GM10266 (cell line): ENCODE measurements around the gene EIF4G1.

Source experiments
- DNase-seq: peaks from one replicate; pipeline ENCODE4 v3.0.0; 2012; ENCODE audit errors: extremely low spot score
- TF ChIP-seq, protein P1 (sequence below): IDR thresholded peaks from 2 replicates; pipeline ENCODE4 v1.5.1; 2012; ENCODE audit warnings: mild to moderate bottlenecking, low read depth; ENCODE audit not compliant: control insufficient read depth, insufficient read depth; ENCODE audit errors: missing control alignments

EIF4G1 gene

DNA sequence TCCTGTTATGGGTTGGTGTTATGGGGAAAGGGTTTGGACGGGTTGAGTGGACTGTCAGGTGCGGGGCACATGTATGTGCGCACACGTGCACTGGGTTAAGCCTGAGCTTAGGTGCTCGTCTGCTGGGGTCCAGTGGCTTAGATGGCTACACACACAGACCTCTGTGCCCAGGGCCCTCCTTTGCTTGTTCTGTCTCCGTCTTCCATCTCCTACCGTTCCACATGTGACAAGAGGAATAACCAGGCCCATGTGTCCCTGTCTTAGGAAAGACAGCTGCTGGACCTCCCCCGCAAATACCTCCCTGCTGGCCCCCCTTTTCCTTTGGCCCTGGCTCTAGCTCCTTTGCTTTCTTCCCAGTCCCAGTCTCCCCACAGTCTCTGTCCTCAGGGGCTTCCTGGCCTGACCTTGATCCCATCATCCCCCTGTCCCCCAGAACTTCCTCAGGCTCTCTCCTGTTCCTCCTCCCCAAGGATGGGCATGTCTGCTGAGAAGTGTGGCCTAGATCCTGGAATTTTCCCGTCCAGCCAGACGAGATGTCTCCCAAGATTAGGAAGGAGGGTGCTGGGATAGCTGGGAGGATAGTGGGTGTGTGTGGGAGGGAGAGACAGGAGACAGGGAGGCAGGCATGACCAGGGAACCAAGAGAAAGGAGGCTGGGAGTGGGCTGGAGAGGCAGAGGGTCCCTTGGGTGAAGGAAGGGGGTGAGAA, 64.4 kb downstream of the EIF4G1 start:
- DNase-seq: no peak
- TF ChIP-seq, protein P1, sequence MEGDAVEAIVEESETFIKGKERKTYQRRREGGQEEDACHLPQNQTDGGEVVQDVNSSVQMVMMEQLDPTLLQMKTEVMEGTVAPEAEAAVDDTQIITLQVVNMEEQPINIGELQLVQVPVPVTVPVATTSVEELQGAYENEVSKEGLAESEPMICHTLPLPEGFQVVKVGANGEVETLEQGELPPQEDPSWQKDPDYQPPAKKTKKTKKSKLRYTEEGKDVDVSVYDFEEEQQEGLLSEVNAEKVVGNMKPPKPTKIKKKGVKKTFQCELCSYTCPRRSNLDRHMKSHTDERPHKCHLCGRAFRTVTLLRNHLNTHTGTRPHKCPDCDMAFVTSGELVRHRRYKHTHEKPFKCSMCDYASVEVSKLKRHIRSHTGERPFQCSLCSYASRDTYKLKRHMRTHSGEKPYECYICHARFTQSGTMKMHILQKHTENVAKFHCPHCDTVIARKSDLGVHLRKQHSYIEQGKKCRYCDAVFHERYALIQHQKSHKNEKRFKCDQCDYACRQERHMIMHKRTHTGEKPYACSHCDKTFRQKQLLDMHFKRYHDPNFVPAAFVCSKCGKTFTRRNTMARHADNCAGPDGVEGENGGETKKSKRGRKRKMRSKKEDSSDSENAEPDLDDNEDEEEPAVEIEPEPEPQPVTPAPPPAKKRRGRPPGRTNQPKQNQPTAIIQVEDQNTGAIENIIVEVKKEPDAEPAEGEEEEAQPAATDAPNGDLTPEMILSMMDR: no peak

DNA sequence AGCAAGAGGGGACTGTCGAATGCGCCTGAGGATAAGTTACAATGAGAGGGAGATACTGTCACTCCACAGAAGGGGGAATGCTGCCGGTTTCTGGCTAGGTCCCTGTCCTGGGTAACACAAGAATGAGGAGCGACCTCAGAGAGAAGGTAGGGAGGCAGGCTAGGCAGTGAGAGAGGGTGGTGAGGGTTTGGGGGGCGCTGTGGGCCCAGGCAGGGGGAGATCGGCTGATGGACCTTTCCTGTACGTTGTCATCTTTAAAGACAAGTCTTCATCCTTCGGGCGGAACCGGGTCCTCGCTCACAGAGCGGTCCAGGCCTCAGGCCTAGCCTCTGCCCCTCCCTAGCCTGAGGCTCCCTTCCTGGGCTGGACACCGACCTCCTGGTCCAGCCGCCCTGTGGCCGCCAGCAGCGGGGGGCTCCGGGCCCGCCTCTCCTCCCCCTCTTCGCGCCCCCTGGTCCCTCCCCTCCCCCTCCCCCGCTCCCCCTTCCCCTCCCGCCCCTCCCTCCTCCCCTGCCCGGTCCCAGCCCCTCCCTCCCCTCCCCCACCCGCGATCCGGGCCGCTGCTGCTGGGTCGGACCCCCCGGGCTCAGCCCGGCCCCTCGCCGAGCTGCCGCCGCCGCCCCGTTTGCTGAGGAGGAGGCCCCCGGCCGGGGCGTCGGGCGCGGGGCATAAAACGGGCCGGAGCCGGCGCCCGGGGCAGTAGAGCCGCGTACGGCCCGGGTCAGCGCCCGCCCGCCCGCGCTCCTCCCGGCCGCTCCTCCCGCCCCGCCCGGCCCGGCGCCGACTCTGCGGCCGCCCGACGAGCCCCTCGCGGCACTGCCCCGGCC, 65.2 kb downstream of the EIF4G1 start, which contains the start of gene CHRD:
CHRD (plus strand) TSS at position 697 of the 827 bp plus-strand sequence. CDS start 265 bp downstream, outside the sequence.
- TF ChIP-seq, protein P1: no peak
- DNase-seq: no peak

DNA sequence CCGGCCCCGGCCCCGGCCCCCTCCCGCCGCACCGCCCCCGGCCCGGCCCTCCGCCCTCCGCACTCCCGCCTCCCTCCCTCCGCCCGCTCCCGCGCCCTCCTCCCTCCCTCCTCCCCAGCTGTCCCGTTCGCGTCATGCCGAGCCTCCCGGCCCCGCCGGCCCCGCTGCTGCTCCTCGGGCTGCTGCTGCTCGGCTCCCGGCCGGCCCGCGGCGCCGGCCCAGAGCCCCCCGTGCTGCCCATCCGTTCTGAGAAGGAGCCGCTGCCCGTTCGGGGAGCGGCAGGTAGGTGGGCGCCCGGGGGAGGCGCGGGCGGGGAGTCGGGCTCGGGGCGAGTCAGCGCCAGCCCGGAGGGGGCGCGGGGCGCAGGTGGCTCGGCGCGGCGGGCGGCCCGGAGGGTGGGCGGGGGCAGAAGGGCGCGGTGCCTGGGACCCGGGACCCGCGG, 65.8 kb downstream of the EIF4G1 start:
- TF ChIP-seq, protein P1: no peak
- DNase-seq: peak; percentile 80

DNA sequence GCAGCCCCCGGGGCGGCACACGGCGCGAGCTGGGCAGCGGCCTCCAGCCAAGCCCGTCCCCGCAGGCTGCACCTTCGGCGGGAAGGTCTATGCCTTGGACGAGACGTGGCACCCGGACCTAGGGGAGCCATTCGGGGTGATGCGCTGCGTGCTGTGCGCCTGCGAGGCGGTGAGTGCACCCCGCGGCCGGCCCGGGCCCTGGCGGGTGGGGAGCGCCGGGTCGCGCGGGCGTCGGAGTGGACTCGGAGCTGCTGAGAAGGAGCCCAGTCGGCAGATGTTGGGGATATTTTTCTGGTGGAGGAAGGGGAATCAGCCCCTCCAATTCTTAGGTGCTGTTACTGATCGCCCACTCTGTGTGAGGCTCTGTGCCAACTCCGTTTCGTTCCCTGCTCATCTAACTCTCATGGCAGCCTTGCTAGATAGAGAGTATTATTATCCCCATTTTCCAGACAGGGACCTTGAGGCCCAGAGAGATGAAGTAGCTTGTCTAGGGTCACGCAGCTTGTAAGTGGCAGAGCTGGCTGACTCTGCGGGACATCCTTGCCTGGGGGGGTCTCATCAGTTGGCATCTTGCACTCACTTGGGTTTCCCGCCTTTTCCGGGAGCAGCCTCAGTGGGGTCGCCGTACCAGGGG, 66.3 kb downstream of the EIF4G1 start:
- peak; percentile 70 for DNase-seq
- TF ChIP-seq, protein P1: no peak

DNA sequence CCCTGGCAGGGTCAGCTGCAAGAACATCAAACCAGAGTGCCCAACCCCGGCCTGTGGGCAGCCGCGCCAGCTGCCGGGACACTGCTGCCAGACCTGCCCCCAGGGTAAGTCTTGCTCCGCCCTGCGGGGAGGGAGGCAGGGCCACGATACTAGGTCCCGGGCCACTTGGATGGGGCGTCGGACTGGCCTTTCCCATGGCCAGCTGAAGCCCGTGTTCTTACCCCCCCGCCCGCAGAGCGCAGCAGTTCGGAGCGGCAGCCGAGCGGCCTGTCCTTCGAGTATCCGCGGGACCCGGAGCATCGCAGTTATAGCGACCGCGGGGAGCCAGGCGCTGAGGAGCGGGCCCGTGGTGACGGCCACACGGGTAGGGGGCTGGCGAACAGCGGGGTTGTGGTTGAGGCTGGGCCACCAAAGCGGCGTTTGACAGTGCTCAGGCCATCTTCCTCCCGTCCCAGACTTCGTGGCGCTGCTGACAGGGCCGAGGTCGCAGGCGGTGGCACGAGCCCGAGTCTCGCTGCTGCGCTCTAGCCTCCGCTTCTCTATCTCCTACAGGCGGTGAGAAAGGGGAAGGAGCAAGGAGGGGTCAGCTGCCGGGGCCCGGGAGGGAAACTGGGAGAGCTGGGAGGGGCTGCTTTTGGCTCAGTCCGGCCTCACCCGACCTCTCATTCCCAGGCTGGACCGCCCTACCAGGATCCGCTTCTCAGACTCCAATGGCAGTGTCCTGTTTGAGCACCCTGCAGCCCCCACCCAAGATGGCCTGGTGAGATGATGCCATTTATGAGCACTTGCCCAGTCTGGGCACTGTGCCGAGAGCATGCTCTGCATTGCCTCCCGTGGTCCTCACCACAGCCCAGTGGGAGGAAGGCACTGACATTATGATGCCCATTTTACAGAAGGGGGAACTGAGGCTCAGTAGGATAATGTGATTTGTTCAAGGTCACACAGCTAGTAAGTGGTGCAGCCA, 67.1 kb downstream of the EIF4G1 start:
- no peak for DNase-seq

More for the DNA sequence above, 67.1 kb downstream of the EIF4G1 start:
- TF ChIP-seq, protein P1: no peak
